H9 (cell line): ENCODE measurements around the gene MGP. TPM values are rescaled to one million over a fixed set of nuclear protein-coding genes. Genes with fewer than 3 reads are reported as not detected.

ENCODE experiments used
- DNase-seq: peaks from one replicate; pipeline ENCODE4 v3.0.0-alpha.2; 2017
- H2AFZ ChIP-seq: one replicate; pipeline ENCODE4 v1.6.1; 2013; ENCODE audit warnings: mild to moderate bottlenecking, low read length, control low read depth, moderate library complexity
- H2AK5ac ChIP-seq: 2 replicates; pipeline ENCODE4 v1.6.1; 2013; ENCODE audit warnings: low read length, control low read depth, mixed read lengths; ENCODE audit not compliant: insufficient read length
- H2BK120ac ChIP-seq: one replicate; pipeline ENCODE4 v1.6.1; 2013; ENCODE audit warnings: low read depth, mild to moderate bottlenecking, low read length, control low read depth, inconsistent platforms; ENCODE audit not compliant: poor library complexity, severe bottlenecking
- H2BK12ac ChIP-seq: 2 replicates; pipeline ENCODE4 v1.6.1; 2013; ENCODE audit warnings: low read length, control low read depth, mixed read lengths, low read depth; ENCODE audit not compliant: insufficient read length
- H2BK15ac ChIP-seq: 2 replicates; pipeline ENCODE4 v1.6.1; 2013; ENCODE audit warnings: low read depth, low read length, control low read depth
- H2BK20ac ChIP-seq: one replicate; pipeline ENCODE4 v1.6.1; 2013; ENCODE audit warnings: low read depth, mild to moderate bottlenecking, low read length, control low read depth, inconsistent platforms; ENCODE audit not compliant: poor library complexity, severe bottlenecking
- H2BK5ac ChIP-seq: 2 replicates; pipeline ENCODE4 v1.6.1; 2013; ENCODE audit warnings: low read length, control low read depth, mixed read lengths; ENCODE audit not compliant: insufficient read length
- H3K14ac ChIP-seq: 2 replicates; pipeline ENCODE4 v1.6.1; 2013; ENCODE audit warnings: low read length, control low read depth; ENCODE audit not compliant: insufficient read depth
- H3K18ac ChIP-seq: 2 replicates; pipeline ENCODE4 v1.6.1; 2013; ENCODE audit warnings: low read depth, mild to moderate bottlenecking, mixed read lengths, low read length, control low read depth; ENCODE audit not compliant: insufficient read length
- H3K23ac ChIP-seq: 2 replicates; pipeline ENCODE4 v1.6.1; 2013; ENCODE audit warnings: low read length, control low read depth, mixed read lengths, low read depth; ENCODE audit not compliant: insufficient read length
- H3K23me2 ChIP-seq: 2 replicates; pipeline ENCODE4 v1.6.1; 2013; ENCODE audit warnings: low read depth, mild to moderate bottlenecking, mixed read lengths, low read length, control low read depth; ENCODE audit not compliant: insufficient read length, poor library complexity, severe bottlenecking
- H3K27ac ChIP-seq: 2 replicates; pipeline ENCODE4 v1.5.1; 2013; ENCODE audit warnings: low read length, control low read depth, mixed read lengths, low read depth; ENCODE audit not compliant: insufficient read length
- H3K27me3 ChIP-seq: 2 replicates; pipeline ENCODE4 v1.6.1; 2013; ENCODE audit warnings: low read length, control low read depth, inconsistent platforms; ENCODE audit not compliant: insufficient read depth
- H3K4ac ChIP-seq: 2 replicates; pipeline ENCODE4 v1.6.1; 2013; ENCODE audit warnings: low read depth, mild to moderate bottlenecking, control low read depth, inconsistent platforms, low read length, moderate library complexity
- H3K4me1 ChIP-seq: 2 replicates; pipeline ENCODE4 v1.6.1; 2013; ENCODE audit warnings: low read length, control low read depth, inconsistent platforms; ENCODE audit not compliant: insufficient read depth
- H3K4me2 ChIP-seq: 2 replicates; pipeline ENCODE4 v1.6.1; 2013; ENCODE audit warnings: low read length, control low read depth, mixed read lengths; ENCODE audit not compliant: insufficient read length, insufficient read depth
- H3K56ac ChIP-seq: 2 replicates; pipeline ENCODE4 v1.6.1; 2013; ENCODE audit warnings: low read depth, mild to moderate bottlenecking, mixed read lengths, low read length, control low read depth; ENCODE audit not compliant: insufficient read length
- H3K79me1 ChIP-seq: 2 replicates; pipeline ENCODE4 v1.6.1; 2013; ENCODE audit warnings: low read depth, mild to moderate bottlenecking, moderate library complexity, low read length, control low read depth, inconsistent platforms; ENCODE audit not compliant: insufficient read depth, poor library complexity, severe bottlenecking
- H3K79me2 ChIP-seq: 2 replicates; pipeline ENCODE4 v1.6.1; 2013; ENCODE audit warnings: low read length, control low read depth, inconsistent platforms; ENCODE audit not compliant: insufficient read depth
- H3K9ac ChIP-seq: 2 replicates; pipeline ENCODE4 v1.6.1; 2013; ENCODE audit warnings: low read length, control low read depth, mixed read lengths; ENCODE audit not compliant: insufficient read length; ENCODE audit errors: extremely low read depth
- H3K9me3 ChIP-seq: one replicate; pipeline ENCODE4 v1.6.1; 2013; ENCODE audit warnings: low read depth, low read length, inconsistent platforms; ENCODE audit not compliant: control insufficient read depth
- H3T11ph ChIP-seq: one replicate; pipeline ENCODE4 v1.6.1; 2013; ENCODE audit warnings: mild to moderate bottlenecking, low read length, control low read depth, inconsistent platforms
- H4K20me1 ChIP-seq: one replicate; pipeline ENCODE4 v1.6.1; 2013; ENCODE audit not compliant: control insufficient read depth, insufficient read length, insufficient read depth
- H4K5ac ChIP-seq: 2 replicates; pipeline ENCODE4 v1.6.1; 2013; ENCODE audit warnings: low read depth, mild to moderate bottlenecking, mixed read lengths, low read length, control low read depth; ENCODE audit not compliant: insufficient read length
- H4K8ac ChIP-seq: replicated peaks from 2 replicates; pipeline ENCODE4 v1.6.1; 2013; ENCODE audit warnings: low read length, control low read depth, mixed read lengths, low read depth; ENCODE audit not compliant: insufficient read length
- H4K91ac ChIP-seq: 2 replicates; pipeline ENCODE4 v1.6.1; 2013; ENCODE audit warnings: low read depth, mild to moderate bottlenecking, moderate library complexity, mixed read lengths, low read length, control low read depth; ENCODE audit not compliant: insufficient read length
- H3K27ac Mint-ChIP-seq, 3 experiments: 2 replicates in 2 of 3; 3 replicates in 1 of 3; pipeline ENCODE4 v1.8.0; 2020 to 2021; ENCODE audit warnings: mixed read lengths in 3 of 3, mild to moderate bottlenecking in 1 of 3, moderate library complexity in 1 of 3
- H3K27me3 Mint-ChIP-seq: 2 replicates; pipeline ENCODE4 v1.8.0; 2021; ENCODE audit warnings: low read depth, mild to moderate bottlenecking, moderate library complexity, mixed read lengths
- H3K36me3 Mint-ChIP-seq, 3 experiments: 2 replicates in 2 of 3; 3 replicates in 1 of 3; pipeline ENCODE4 v1.8.0; 2020 to 2021; ENCODE audit warnings: low read depth in 3 of 3, mixed read lengths in 3 of 3; ENCODE audit not compliant: insufficient read depth in 1 of 3
- H3K4me1 Mint-ChIP-seq, 2 experiments: 2 replicates each; pipeline ENCODE4 v1.8.0; 2020; ENCODE audit warnings: mixed read lengths in 2 of 2
- H3K4me3 Mint-ChIP-seq, 2 experiments: 2 replicates in 1 of 2; 3 replicates in 1 of 2; pipeline ENCODE4 v1.8.0; 2020 to 2021; ENCODE audit warnings: mild to moderate bottlenecking in 2 of 2, mixed read lengths in 2 of 2, moderate library complexity in 1 of 2
- H3K9me3 Mint-ChIP-seq, 2 experiments: 2 replicates in 1 of 2; 3 replicates in 1 of 2; pipeline ENCODE4 v1.8.0; 2020; ENCODE audit warnings: mild to moderate bottlenecking in 2 of 2, mixed read lengths in 2 of 2, moderate library complexity in 1 of 2
- CTCF ChIP-seq: fragments of 200-600 bp; sonication (generic); conservative IDR thresholded peaks from 3 replicates; pipeline ENCODE4 v1.8.0; 2021; ENCODE audit warnings: antibody characterized with exemption, mild to moderate bottlenecking
- WGBS: extraction: QIAGEN DNeasy Blood & Tissue Kit; methylation state at CpG from one replicate; pipeline ENCODE4 v1.1.7; 2013; ENCODE audit warnings: missing lambda C conversion rate, low lambda C conversion rate, mixed read lengths; ENCODE audit not compliant: insufficient read length; ENCODE audit errors: extremely low coverage; 5-methylcytosine and 5-hydroxymethylcytosine counted together
- total RNA-seq: library from RNA; stranded (reverse); gene quantifications from 2 replicates; pipeline ENCODE4 v1.2.1, GENCODE V29; 2021

MGP gene
- total RNA-seq, 1 experiment from 2014 or later = not detected

- WGBS = no CpG with 5 or more reads among the region's 5 CpGs
- no peak overlapping the region for H4K5ac ChIP-seq
- no peak overlapping the region for H3K4ac ChIP-seq
- H4K8ac ChIP-seq = no peak overlapping the region
- H3K27ac ChIP-seq = no peak overlapping the region
- H2AK5ac ChIP-seq = no peak overlapping the region
- no peak overlapping the region for H3K23ac ChIP-seq
- no peak overlapping the region for H4K91ac ChIP-seq
- no peaks in the 10 kb centered on the region for H3K23me2 ChIP-seq
- no peak overlapping the region for H2AFZ ChIP-seq
- H3K4me3 Mint-ChIP-seq = no peak overlapping the region
- H3K4me2 ChIP-seq = no peak overlapping the region
- peaks cover 0 to 4% of the 10 kb centered on the region in 2 experiments; a peak in 2 of 4 replicates for H3K4me1 Mint-ChIP-seq
- no peak overlapping the region for H3K18ac ChIP-seq
- TF ChIP-seq CTCF = no peak
- H3K27me3 Mint-ChIP-seq = no peaks in the 10 kb centered on the region
- H3K79me1 ChIP-seq = no peaks in the 10 kb centered on the region
- no peak overlapping the region for H2BK5ac ChIP-seq
- no peaks in the 10 kb centered on the region for H3K9me3 Mint-ChIP-seq
- no peak overlapping the region for H3K14ac ChIP-seq
- no peak overlapping the region for H3T11ph ChIP-seq
- DNase-seq = no peak
- H3K4me1 ChIP-seq = no peaks in the 10 kb centered on the region
- no peak overlapping the region for H2BK120ac ChIP-seq
- H2BK20ac ChIP-seq = no peak overlapping the region
- no peaks in the 10 kb centered on the region for H3K36me3 Mint-ChIP-seq
- H3K79me2 ChIP-seq = no peaks in the 10 kb centered on the region
- no peak overlapping the region for H3K9ac ChIP-seq
- no peaks in the 10 kb centered on the region for H3K9me3 ChIP-seq
- no peak overlapping the region for H2BK12ac ChIP-seq
- H4K20me1 ChIP-seq = no peaks in the 10 kb centered on the region
- H3K27me3 ChIP-seq = no peaks in the 10 kb centered on the region
- H2BK15ac ChIP-seq = no peak overlapping the region
- no peak overlapping the region for H3K27ac Mint-ChIP-seq
- no peak overlapping the region for H3K56ac ChIP-seq
Measured at GRCh38 chr12:14906114-14906513, 20.5 kb upstream of the MGP start.
